Heart left ventricle (tissue), 16 donors: ENCODE data around the gene MEG3. TPM values are rescaled to one million over a fixed set of nuclear protein-coding genes. Genes with fewer than 3 reads are reported as not detected.
A peak's percentile ranks its signal among the peaks of the same experiment; 100 is the strongest.

Source experiments
- ATAC-seq, 4 donors: fragments of 200-7000 bp; cut with Tn5 transposase; one replicate each; pipeline ENCODE4 v1.9.1; 2020 to 2022; ENCODE audit warnings: moderate library complexity in 4 of 4, mild to moderate bottlenecking in 3 of 4, moderate number of reproducible peaks in 1 of 4
- DNase-seq, 5 donors: peaks; one replicate each; pipeline ENCODE4 v3.0.0-alpha.2; 2020
- H3K27ac ChIP-seq, 12 donors: fragments of 200-600 bp; sonication (generic) in 4 of 12; one replicate each; pipeline versions ENCODE4 v1.5.0 to v1.8.0; 2016 to 2022; ENCODE audit warnings: mild to moderate bottlenecking in 2 of 12
- H3K27me3 ChIP-seq, 9 donors: fragments of 200-600 bp; sonication (generic) in 2 of 9; one replicate each; pipeline versions ENCODE4 v1.5.1 to v1.8.0; 2016 to 2022; ENCODE audit warnings: mild to moderate bottlenecking in 3 of 9
- H3K36me3 ChIP-seq, 9 donors: fragments of 200-600 bp; sonication (generic) in 2 of 9; one replicate each; pipeline versions ENCODE4 v1.5.0 to v1.8.0; 2018 to 2022; ENCODE audit warnings: mild to moderate bottlenecking in 2 of 9
- H3K4me1 ChIP-seq, 12 donors: fragments of 200-600 bp; sonication (generic) in 4 of 12; one replicate each; pipeline versions ENCODE4 v1.5.0 to v1.8.0; 2016 to 2022; ENCODE audit warnings: mild to moderate bottlenecking in 3 of 12
- H3K4me3 ChIP-seq, 12 donors: fragments of 200-600 bp; sonication (generic) in 4 of 12; one replicate each; pipeline versions ENCODE4 v1.5.0 to v1.8.0; 2017 to 2022; ENCODE audit warnings: mild to moderate bottlenecking in 9 of 12, moderate library complexity in 4 of 12
- H3K9me3 ChIP-seq, 12 donors: fragments of 200-600 bp; sonication (generic) in 4 of 12; one replicate each; pipeline versions ENCODE4 v1.5.0 to v1.8.0; 2016 to 2022; ENCODE audit warnings: mild to moderate bottlenecking in 1 of 12
- CTCF ChIP-seq, 12 donors: fragments of 200-600 bp; sonication (generic) in 4 of 12; IDR thresholded peaks; one replicate each; pipeline versions ENCODE4 v1.5.0 to v1.8.0; 2018 to 2022; ENCODE audit warnings: antibody characterized with exemption in 12 of 12, mild to moderate bottlenecking in 5 of 12
- POLR2A ChIP-seq, 2 donors: fragments of 450-650 bp; IDR thresholded peaks; one replicate each; pipeline ENCODE4 v1.6.1; 2017; ENCODE audit warnings: antibody characterized with exemption in 2 of 2, mild to moderate bottlenecking in 2 of 2, moderate library complexity in 2 of 2
- WGBS, 4 donors: extraction: QIAGEN DNeasy Blood & Tissue Kit in 2 of 4; methylation state at CpG; one replicate each; pipeline versions ENCODE4 v1.1.5 to v1.1.7; 2013 to 2018; 5-methylcytosine and 5-hydroxymethylcytosine counted together
- intact Hi-C, 10 donors: fragments of 100-400 bp; cut with DNase I; formaldehyde crosslinking; loops; one replicate each; pipeline versions ENCODE4 v1.11.1 to v1.14.2; 2022
- polyA plus RNA-seq, 2 donors: library from polyadenylated mRNA; stranded (reverse); fragments of 200-250 nt; gene quantifications; one replicate each; pipeline ENCODE4 v1.2.3, GENCODE V29; 2013
- total RNA-seq, 9 donors: library from RNA; depleted of rRNA in 2 of 9; stranded (reverse); fragments of >200 nt in 2 of 9; fragmentation: NEBNext Ultra II Directional in 3 of 9; extraction: Animal tissue kit (Norgen Biotek cat#: 25700) in 3 of 9; gene quantifications; one replicate each; pipeline versions ENCODE4 v1.1.0 to v1.2.4, GENCODE V29; 2016 to 2023
- donor health status: ischemic (EF 13 %, LVEDD 7.1; RV severe dilation, severe dysfunction).
- donor health status: healthy with polysubstance abuse.
- donor health status: DM: no; HTN: yes; CAD: no.
- donor health status: DM: no; HTN: no; CAD: no.
- donor health status: ischemic (EF 25% LVEDD 6.9; RV normal size, moderate dysfunction).
- donor health status: ischemic (EF 25% LVEDD 5.7; RV mildly dilated, moderate dysfunction).
- donor health status: healthy.
- donor health status: DM: yes; HTN: yes; CAD: no.
- donor health status: ischemic (EF 35%, LVEDD 5.7; RV mildly dilated, moderate dysfunction).
- donor health status: nonischemic (EF 11% LVEDD 7.7; RV severe dilation, severe dysfunction).
- donor health status: DM: yes; HTN: yes; CAD: no.
- donor health status: PGD.
- donor health status: ischemic (EF 29% LVEDD 5.4; RV normal size, mild dysfunction).
- donor health status: nonischemic (EF 23%, LVEDD 6.1; RV moderate dilation, normal function).

Gene MEG3
- total and polyA plus RNA-seq, 11 donors = 3.6 to 37.7 (median 9.9) TPM

GRCh38 chr14:100880271-100881101 lies 54.6 kb downstream of the MEG3 start:
- Histone ChIP-seq H3K27ac (no peak overlapping the region), H3K4me1 (no peaks in the 10 kb centered on the region), H3K4me3 (no peak overlapping the region), H3K36me3 (no peaks in the 10 kb centered on the region), H3K9me3 (no peaks in the 10 kb centered on the region), H3K27me3 (peaks cover 0 to 21% (median 0%) of the 10 kb centered on the region in 9 donors)
- intact Hi-C loops = no loop called here
- DNase-seq (peak in 3 of 5 donors; percentile 13 to 42 (median 21)), ATAC-seq (no peak)
- 88 to 91% (median 90%) methylated on average over 32 to 34 of the region's 34 CpGs for WGBS, 4 donors
- no peak for TF ChIP-seq CTCF (IDR thresholded peaks at IDR 0.05)

GRCh38 chr14:100881211-100882025 lies 55.5 kb downstream of the MEG3 start:
- WGBS, 4 donors = 95% methylated on average over 33 to 38 of the region's 38 CpGs
- TF ChIP-seq POLR2A (IDR thresholded peaks at IDR 0.05) (no peak), CTCF (IDR thresholded peaks at IDR 0.05) (no peak)
- ATAC-seq = no peak

GRCh38 chr14:100882026-100882967 lies 56.4 kb downstream of the MEG3 start:
- no peaks in the 10 kb centered on the region for H3K9me3 ChIP-seq
- no peaks in the 10 kb centered on the region for H3K4me1 ChIP-seq
- ATAC-seq = no peak
- peaks cover 0 to 19% (median 0%) of the 10 kb centered on the region in 9 donors for H3K27me3 ChIP-seq
- 94 to 95% (median 94%) methylated on average over 49 of the region's 49 CpGs for WGBS, 4 donors
- DNase-seq = peak in 3 of 5 donors; percentile 10 to 42 (median 15)
- no peak overlapping the region for H3K27ac ChIP-seq
- no peak for TF ChIP-seq POLR2A (IDR thresholded peaks at IDR 0.05)
- no peak for TF ChIP-seq CTCF (IDR thresholded peaks at IDR 0.05)
- intact Hi-C loops = no loop called here
- no peaks in the 10 kb centered on the region for H3K36me3 ChIP-seq
- H3K4me3 ChIP-seq = no peak overlapping the region

More at GRCh38 chr14:100881211-100882025, 55.5 kb downstream of the MEG3 start:
- intact Hi-C loops = no loop called here
- no peaks in the 10 kb centered on the region for H3K9me3 ChIP-seq
- DNase-seq = peak in 3 of 5 donors; percentile 8 to 37 (median 13)
- no peaks in the 10 kb centered on the region for H3K36me3 ChIP-seq
- H3K4me1 ChIP-seq = no peaks in the 10 kb centered on the region
- H3K4me3 ChIP-seq = no peak overlapping the region
- H3K27ac ChIP-seq = no peak overlapping the region
- peaks cover 0 to 21% (median 0%) of the 10 kb centered on the region in 9 donors for H3K27me3 ChIP-seq
